WTC11 (cell line): ENCODE results near the gene CPNE6.

ENCODE experiments used
- CREB1 ChIP-seq: sonication (generic); formaldehyde crosslinking; IDR thresholded peaks from 2 replicates; pipeline ENCODE4 v1.8.0; 2023; ENCODE audit warnings: mild to moderate bottlenecking, missing genetic modification reagents
- HMGXB4 ChIP-seq: sonication (generic); formaldehyde crosslinking; IDR thresholded peaks from 2 replicates; pipeline ENCODE4 v1.8.1; 2023; ENCODE audit warnings: mild to moderate bottlenecking, moderate library complexity, missing genetic modification reagents
- MLX ChIP-seq: sonication (generic); formaldehyde crosslinking; IDR thresholded peaks from 2 replicates; pipeline ENCODE4 v1.8.1; 2023; ENCODE audit warnings: mild to moderate bottlenecking, missing genetic modification reagents, moderate library complexity
- SMAD3 ChIP-seq: sonication (generic); formaldehyde crosslinking; IDR thresholded peaks from 2 replicates; pipeline ENCODE4 v1.8.0; 2022; ENCODE audit warnings: missing genetic modification reagents, mild to moderate bottlenecking, borderline replicate concordance
- TCF7 ChIP-seq: sonication (generic); formaldehyde crosslinking; IDR thresholded peaks from 2 replicates; pipeline ENCODE4 v1.8.0; 2022; ENCODE audit warnings: mild to moderate bottlenecking, low read depth, missing genetic modification reagents, moderate library complexity
- TEAD4 ChIP-seq: sonication (generic); formaldehyde crosslinking; IDR thresholded peaks from 2 replicates; pipeline ENCODE4 v1.8.0; 2022; ENCODE audit warnings: mild to moderate bottlenecking, missing genetic modification reagents
- ZBTB21 ChIP-seq: sonication (generic); formaldehyde crosslinking; IDR thresholded peaks from 2 replicates; pipeline ENCODE4 v1.8.1; 2023; ENCODE audit warnings: mild to moderate bottlenecking, missing genetic modification reagents, borderline replicate concordance
- ZNF263 ChIP-seq: sonication (generic); formaldehyde crosslinking; IDR thresholded peaks from 2 replicates; pipeline ENCODE4 v1.8.1; 2022; ENCODE audit warnings: low read depth, mild to moderate bottlenecking, moderate library complexity, missing genetic modification reagents
- TF ChIP-seq, protein P1 (sequence below): fragments of 200-600 bp; IDR thresholded peaks from 2 replicates; pipeline ENCODE4 v1.8.0; 2022; ENCODE audit warnings: antibody characterized with exemption
- TF ChIP-seq, protein P2 (sequence below): sonication (generic); formaldehyde crosslinking; conservative IDR thresholded peaks from 2 replicates; pipeline ENCODE4 v1.8.1; 2023; ENCODE audit warnings: mild to moderate bottlenecking, low read depth, missing genetic modification reagents, moderate library complexity
- TF ChIP-seq, protein P3 (sequence below): sonication (generic); formaldehyde crosslinking; conservative IDR thresholded peaks from 2 replicates; pipeline ENCODE4 v1.8.1; 2022; ENCODE audit warnings: mild to moderate bottlenecking, missing genetic modification reagents

DNA sequence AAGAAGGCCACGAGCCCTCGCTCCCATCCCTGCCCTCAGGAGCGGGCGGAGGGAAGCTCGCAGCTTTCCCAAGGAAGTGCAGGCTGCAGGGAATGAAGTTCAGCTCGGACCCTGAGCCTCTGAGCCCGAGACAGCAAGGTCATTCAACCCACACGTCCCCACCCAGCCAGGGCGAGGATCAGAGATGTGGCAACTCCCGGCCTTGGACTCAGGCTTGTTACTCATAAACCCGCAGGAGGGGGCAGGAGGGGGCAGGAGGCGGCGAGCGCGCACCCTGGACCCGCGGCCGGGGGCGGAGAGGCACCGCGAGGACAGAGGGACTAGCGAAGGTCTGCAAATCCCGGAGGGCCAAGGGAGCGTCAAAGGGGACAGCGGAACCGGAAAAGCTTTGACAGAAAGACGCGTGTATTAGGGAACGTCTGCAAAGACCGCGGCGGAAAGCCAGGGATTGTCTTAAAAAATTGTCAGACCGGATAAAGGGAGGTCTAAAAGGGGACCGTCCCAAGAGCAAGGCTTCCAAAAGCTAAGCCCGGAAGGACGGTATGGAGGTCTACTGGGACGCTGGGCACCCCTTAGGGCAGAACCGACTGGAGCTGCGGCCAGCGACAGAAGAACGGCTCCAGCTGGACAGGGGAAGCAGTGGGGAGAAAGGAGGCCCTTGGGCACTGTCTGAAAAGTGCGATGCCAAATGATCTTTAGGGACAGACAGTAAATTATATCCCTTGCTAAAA lies 42.6 kb downstream of the CPNE6 start:
- TF ChIP-seq TEAD4 (CRISPR knock-in tag) (no peak), CREB1 (CRISPR knock-in tag) (no peak; the same call in 1 of the 2 replicates), ZBTB21 (peak; percentile 64; the same call in 1 of the 2 replicates), ZNF263 (no peak), HMGXB4 (CRISPR knock-in tag) (peak; percentile 63), SMAD3 (CRISPR knock-in tag) (no peak), TCF7 (CRISPR knock-in tag) (no peak), MLX (no peak)
- TF ChIP-seq, protein P1, sequence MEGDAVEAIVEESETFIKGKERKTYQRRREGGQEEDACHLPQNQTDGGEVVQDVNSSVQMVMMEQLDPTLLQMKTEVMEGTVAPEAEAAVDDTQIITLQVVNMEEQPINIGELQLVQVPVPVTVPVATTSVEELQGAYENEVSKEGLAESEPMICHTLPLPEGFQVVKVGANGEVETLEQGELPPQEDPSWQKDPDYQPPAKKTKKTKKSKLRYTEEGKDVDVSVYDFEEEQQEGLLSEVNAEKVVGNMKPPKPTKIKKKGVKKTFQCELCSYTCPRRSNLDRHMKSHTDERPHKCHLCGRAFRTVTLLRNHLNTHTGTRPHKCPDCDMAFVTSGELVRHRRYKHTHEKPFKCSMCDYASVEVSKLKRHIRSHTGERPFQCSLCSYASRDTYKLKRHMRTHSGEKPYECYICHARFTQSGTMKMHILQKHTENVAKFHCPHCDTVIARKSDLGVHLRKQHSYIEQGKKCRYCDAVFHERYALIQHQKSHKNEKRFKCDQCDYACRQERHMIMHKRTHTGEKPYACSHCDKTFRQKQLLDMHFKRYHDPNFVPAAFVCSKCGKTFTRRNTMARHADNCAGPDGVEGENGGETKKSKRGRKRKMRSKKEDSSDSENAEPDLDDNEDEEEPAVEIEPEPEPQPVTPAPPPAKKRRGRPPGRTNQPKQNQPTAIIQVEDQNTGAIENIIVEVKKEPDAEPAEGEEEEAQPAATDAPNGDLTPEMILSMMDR, result no peak
- TF ChIP-seq, protein P2, sequence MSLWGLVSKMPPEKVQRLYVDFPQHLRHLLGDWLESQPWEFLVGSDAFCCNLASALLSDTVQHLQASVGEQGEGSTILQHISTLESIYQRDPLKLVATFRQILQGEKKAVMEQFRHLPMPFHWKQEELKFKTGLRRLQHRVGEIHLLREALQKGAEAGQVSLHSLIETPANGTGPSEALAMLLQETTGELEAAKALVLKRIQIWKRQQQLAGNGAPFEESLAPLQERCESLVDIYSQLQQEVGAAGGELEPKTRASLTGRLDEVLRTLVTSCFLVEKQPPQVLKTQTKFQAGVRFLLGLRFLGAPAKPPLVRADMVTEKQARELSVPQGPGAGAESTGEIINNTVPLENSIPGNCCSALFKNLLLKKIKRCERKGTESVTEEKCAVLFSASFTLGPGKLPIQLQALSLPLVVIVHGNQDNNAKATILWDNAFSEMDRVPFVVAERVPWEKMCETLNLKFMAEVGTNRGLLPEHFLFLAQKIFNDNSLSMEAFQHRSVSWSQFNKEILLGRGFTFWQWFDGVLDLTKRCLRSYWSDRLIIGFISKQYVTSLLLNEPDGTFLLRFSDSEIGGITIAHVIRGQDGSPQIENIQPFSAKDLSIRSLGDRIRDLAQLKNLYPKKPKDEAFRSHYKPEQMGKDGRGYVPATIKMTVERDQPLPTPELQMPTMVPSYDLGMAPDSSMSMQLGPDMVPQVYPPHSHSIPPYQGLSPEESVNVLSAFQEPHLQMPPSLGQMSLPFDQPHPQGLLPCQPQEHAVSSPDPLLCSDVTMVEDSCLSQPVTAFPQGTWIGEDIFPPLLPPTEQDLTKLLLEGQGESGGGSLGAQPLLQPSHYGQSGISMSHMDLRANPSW (CRISPR knock-in tag), result no peak
- TF ChIP-seq, protein P3, sequence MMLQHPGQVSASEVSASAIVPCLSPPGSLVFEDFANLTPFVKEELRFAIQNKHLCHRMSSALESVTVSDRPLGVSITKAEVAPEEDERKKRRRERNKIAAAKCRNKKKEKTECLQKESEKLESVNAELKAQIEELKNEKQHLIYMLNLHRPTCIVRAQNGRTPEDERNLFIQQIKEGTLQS, result no peak
